BE2C (cell line): Measurements from ENCODE around the gene BARHL2.

Experiments used
- DNase-seq: peaks from one replicate; pipeline ENCODE4 v3.0.0-alpha.2; 2020
- H3K27me3 ChIP-seq: fragments of 250-450 bp; sonication (Bioruptor Pico); 2 replicates; pipeline ENCODE4 v1.5.1; 2020; ENCODE audit warnings: mild to moderate bottlenecking
- H3K36me3 ChIP-seq: fragments of 250-450 bp; sonication (Bioruptor Pico); 2 replicates; pipeline ENCODE4 v1.5.1; 2020; ENCODE audit warnings: mild to moderate bottlenecking
- H3K4me1 ChIP-seq: fragments of 250-450 bp; sonication (Bioruptor Pico); 2 replicates; pipeline ENCODE4 v1.5.1; 2020
- H3K4me3 ChIP-seq: 2 replicates; pipeline ENCODE4 v1.5.1; 2011; ENCODE audit warnings: low read depth, low read length
- H3K9me3 ChIP-seq: fragments of 250-450 bp; sonication (Bioruptor Pico); 2 replicates; pipeline ENCODE4 v1.5.1; 2020
- CTCF ChIP-seq: IDR thresholded peaks from 2 replicates; pipeline ENCODE4 v1.5.1; 2012; ENCODE audit warnings: mild to moderate bottlenecking, low read depth, low read length

The BARHL2 gene

GRCh38 chr1:90704817-90705216 is 12.3 kb downstream of the BARHL2 start:
- H3K4me1 ChIP-seq, result no peaks in the 10 kb centered on the region
- no peaks in the 10 kb centered on the region for H3K9me3 ChIP-seq
- TF ChIP-seq CTCF, result no peak
- no peak overlapping the region for H3K4me3 ChIP-seq
- no peaks in the 10 kb centered on the region for H3K36me3 ChIP-seq
- H3K27me3 ChIP-seq, result peaks cover 48% of the 10 kb centered on the region
- no peak for DNase-seq

- no peak for DNase-seq
- Histone ChIP-seq H3K36me3 (no peaks in the 10 kb centered on the region), H3K4me1 (no peaks in the 10 kb centered on the region), H3K4me3 (no peak overlapping the region), H3K9me3 (no peaks in the 10 kb centered on the region), H3K27me3 (no peaks in the 10 kb centered on the region)
- no peak for TF ChIP-seq CTCF
Measured at GRCh38 chr1:90694846-90695245, 22.3 kb downstream of the BARHL2 start.

- no peak for DNase-seq
Measured at GRCh38 chr1:90687747-90688146, 29.4 kb downstream of the BARHL2 start.

GRCh38 chr1:90675161-90675847 is 41.8 kb downstream of the BARHL2 start:
- H3K4me1 ChIP-seq, result no peaks in the 10 kb centered on the region
- no peaks in the 10 kb centered on the region for H3K9me3 ChIP-seq
- no peak for TF ChIP-seq CTCF
- no peaks in the 10 kb centered on the region for H3K27me3 ChIP-seq
- no peak overlapping the region for H3K4me3 ChIP-seq
- H3K36me3 ChIP-seq, result no peaks in the 10 kb centered on the region
- no peak for DNase-seq

More at GRCh38 chr1:90687747-90688146, 29.4 kb downstream of the BARHL2 start:
- TF ChIP-seq CTCF, result no peak
- Histone ChIP-seq H3K9me3 (no peaks in the 10 kb centered on the region), H3K4me1 (no peaks in the 10 kb centered on the region), H3K36me3 (no peaks in the 10 kb centered on the region), H3K4me3 (no peak overlapping the region), H3K27me3 (no peaks in the 10 kb centered on the region)

GRCh38 chr1:90671741-90672140 is 45.4 kb downstream of the BARHL2 start:
- Histone ChIP-seq H3K4me3 (no peak overlapping the region), H3K9me3 (no peaks in the 10 kb centered on the region), H3K27me3 (no peaks in the 10 kb centered on the region), H3K36me3 (no peaks in the 10 kb centered on the region), H3K4me1 (no peaks in the 10 kb centered on the region)
- TF ChIP-seq CTCF, result no peak
- no peak for DNase-seq

- DNase-seq, result no peak
- H3K4me3 ChIP-seq, result no peak overlapping the region
Measured at GRCh38 chr1:90671251-90671650, 45.9 kb downstream of the BARHL2 start.

More at GRCh38 chr1:90671251-90671650, 45.9 kb downstream of the BARHL2 start:
- H3K27me3 ChIP-seq, result no peaks in the 10 kb centered on the region
- no peaks in the 10 kb centered on the region for H3K9me3 ChIP-seq
- H3K36me3 ChIP-seq, result no peaks in the 10 kb centered on the region
- no peak for TF ChIP-seq CTCF
- H3K4me1 ChIP-seq, result no peaks in the 10 kb centered on the region
